Ovary (tissue), 3 donors: ENCODE results near the gene AGPAT2.

Experiments
- CTCF ChIP-seq, 3 donors: fragments of 450-650 bp in 2 of 3; fragments of 200-600 bp in 1 of 3; IDR thresholded peaks; one replicate each; pipeline versions ENCODE4 v1.5.1 to v1.8.0; 2016 to 2022; ENCODE audit warnings: antibody characterized with exemption in 3 of 3, mild to moderate bottlenecking in 1 of 3
- POLR2A ChIP-seq: fragments of 450-650 bp; IDR thresholded peaks from one replicate; pipeline ENCODE4 v1.6.1; 2017; ENCODE audit warnings: antibody characterized with exemption, mild to moderate bottlenecking, moderate library complexity
- donor health status: DM: no; HTN: no; CAD: no.

DNA sequence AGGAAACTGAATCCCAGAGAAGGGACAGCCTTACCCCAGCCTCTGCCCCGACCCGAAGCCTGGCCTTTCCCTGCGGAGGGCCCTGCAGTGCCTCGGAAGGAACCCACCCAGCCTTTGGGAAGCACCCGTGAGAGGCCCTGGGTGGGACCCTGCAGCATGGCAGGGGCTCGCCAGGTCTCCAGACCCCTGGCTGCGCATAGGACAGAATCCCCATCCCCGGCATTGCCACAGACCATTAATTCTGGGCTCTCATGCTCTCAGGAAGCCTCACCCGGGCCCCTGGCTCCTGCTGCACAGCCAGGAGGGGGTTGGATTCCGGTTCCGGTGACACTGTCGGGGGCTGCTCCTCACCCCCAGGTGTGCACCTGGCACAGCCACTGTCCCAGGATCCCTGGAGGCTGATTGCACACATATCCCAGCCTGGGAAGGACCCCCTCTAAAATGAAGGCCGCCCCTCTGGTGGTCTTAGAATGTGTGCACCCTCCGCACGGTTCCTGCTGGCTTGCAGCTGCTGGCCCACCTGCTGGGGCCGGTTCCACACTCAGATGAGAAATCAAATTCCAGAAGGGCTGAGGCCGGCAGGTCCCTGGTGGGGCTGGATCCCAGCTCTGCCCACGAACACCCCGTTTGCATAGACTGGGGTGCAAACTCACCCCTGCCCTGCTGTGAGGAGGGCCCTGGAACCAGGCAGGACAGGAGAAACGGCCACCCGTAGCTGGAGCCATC, 19.9 kb downstream of the AGPAT2 start:
- TF ChIP-seq CTCF (IDR thresholded peaks at IDR 0.05): no peak
- TF ChIP-seq POLR2A: no peak
